Endothelial cell of umbilical vein (primary cell): Measurements from ENCODE around the gene SEMA4G. TPM values are rescaled to one million over a fixed set of nuclear protein-coding genes. Genes with fewer than 3 reads are reported as not detected.

Experiments used
- BruUV-seq: library from RNA; stranded (reverse); fragments of 400-500 nt; replicated peaks from 2 replicates; lab custom pipeline; 2021; lab: Mats Ljungman, UMichigan
- CTCF ChIA-PET: fragments of 300-600, 350-600 bp; sonication (Branson Sonifier 250); formaldehyde crosslinking; loops from one replicate; lab custom pipeline; 2021; ENCODE audit warnings: antibody characterized with exemption, inconsistent platforms; lab: Charles Lee
- POLR2A ChIA-PET: fragments of 300-600, 350-600 bp; sonication (Branson Sonifier 250); formaldehyde crosslinking; loops from one replicate; lab custom pipeline; 2021; ENCODE audit warnings: antibody characterized with exemption, inconsistent platforms; lab: Charles Lee
- DNase-seq: peaks from one replicate; pipeline ENCODE4 v3.0.0-alpha.2; 2011; ENCODE audit warnings: low read depth, low spot score
- FAIRE-seq: peaks from 2 replicates; lab custom pipeline; 2011; peaks lifted over from hg19 to GRCh38; lab: Jason Lieb, UNC
- H2AFZ ChIP-seq: 2 replicates; pipeline ENCODE4 v1.6.0; 2012; ENCODE audit warnings: low read depth, low read length, control low read depth, inconsistent platforms
- H3K27ac ChIP-seq: 2 replicates; pipeline ENCODE4 v1.5.1; 2011; ENCODE audit warnings: low read depth, mild to moderate bottlenecking, control low read depth, low read length, moderate library complexity; ENCODE audit not compliant: insufficient read depth
- H3K27me3 ChIP-seq, 2 experiments: 2 replicates each; pipeline versions ENCODE4 v1.6.0 to v1.6.1; 2011; ENCODE audit warnings: low read length in 2 of 2, mixed read lengths in 1 of 2; ENCODE audit not compliant: control insufficient read depth in 2 of 2, insufficient read depth in 2 of 2
- H3K36me3 ChIP-seq, 2 experiments: 2 replicates in 1 of 2; 3 replicates in 1 of 2; pipeline ENCODE4 v1.5.1; 2011; ENCODE audit warnings: low read length in 2 of 2, mild to moderate bottlenecking in 1 of 2, moderate library complexity in 1 of 2; ENCODE audit not compliant: control insufficient read depth in 2 of 2, insufficient read depth in 2 of 2; ENCODE audit errors: extremely low read depth in 1 of 2
- H3K4me1 ChIP-seq: 3 replicates; pipeline ENCODE4 v1.5.1; 2011; ENCODE audit warnings: mild to moderate bottlenecking, low read length; ENCODE audit not compliant: control insufficient read depth, insufficient read depth; ENCODE audit errors: extremely low read depth
- H3K4me2 ChIP-seq: 2 replicates; pipeline ENCODE4 v1.6.1; 2011; ENCODE audit warnings: low read length, control low read depth, mixed read lengths; ENCODE audit not compliant: insufficient read depth
- H3K4me3 ChIP-seq, 3 experiments: fragments of 200-600 bp in 1 of 3; sonication (generic), shearing (Covaris generic) in 1 of 3; replicated peaks in 1 of 3; 2 replicates each; pipeline ENCODE4 v1.5.1; 2011 to 2016; ENCODE audit warnings: control low read depth in 3 of 3, low read length in 3 of 3, mild to moderate bottlenecking in 2 of 3, inconsistent platforms in 1 of 3, low read depth in 1 of 3, moderate library complexity in 1 of 3; ENCODE audit not compliant: insufficient read depth in 1 of 3
- H3K79me2 ChIP-seq: 2 replicates; pipeline ENCODE4 v1.6.0; 2012; ENCODE audit warnings: low read length, inconsistent platforms; ENCODE audit not compliant: control insufficient read depth, insufficient read depth
- H3K9ac ChIP-seq: replicated peaks from 2 replicates; pipeline ENCODE3; 2011; ENCODE audit warnings: low read length, control low read depth; ENCODE audit not compliant: insufficient read depth; ENCODE audit errors: extremely low read depth
- H3K9me1 ChIP-seq: replicated peaks from 3 replicates; pipeline ENCODE4 v1.6.0; 2011; ENCODE audit warnings: mild to moderate bottlenecking, low read length; ENCODE audit not compliant: control insufficient read depth, insufficient read depth; ENCODE audit errors: extremely low read depth
- H3K9me3 ChIP-seq: replicated peaks from 2 replicates; pipeline ENCODE4 v1.5.1; 2012; ENCODE audit warnings: low read length, inconsistent platforms; ENCODE audit not compliant: control insufficient read depth, insufficient read depth
- H4K20me1 ChIP-seq: replicated peaks from 2 replicates; pipeline ENCODE3; 2011; ENCODE audit warnings: mild to moderate bottlenecking, low read length; ENCODE audit not compliant: control insufficient read depth, insufficient read depth; ENCODE audit errors: extremely low read depth
- CTCF ChIP-seq, 2 donors: IDR thresholded peaks; 1 replicate in 1 of 2; 2 replicates in 1 of 2; pipeline ENCODE4 v1.5.1; 2011; ENCODE audit warnings: low read length in 2 of 2, mild to moderate bottlenecking in 2 of 2, moderate library complexity in 2 of 2, control low read depth in 1 of 2, inconsistent platforms in 1 of 2, low read depth in 1 of 2; ENCODE audit not compliant: insufficient read depth in 1 of 2; ENCODE audit errors: extremely low read depth in 1 of 2
- EZH2 ChIP-seq: IDR thresholded peaks from 2 replicates; pipeline ENCODE4 v1.6.1; 2012; ENCODE audit warnings: borderline replicate concordance, low read depth, mild to moderate bottlenecking, moderate library complexity, low read length, inconsistent platforms; ENCODE audit not compliant: severe bottlenecking
- FOS ChIP-seq: IDR thresholded peaks from 2 replicates; pipeline ENCODE4 v1.6.1; 2011; ENCODE audit warnings: mild to moderate bottlenecking, low read length, moderate library complexity, borderline replicate concordance; ENCODE audit not compliant: insufficient read depth
- GATA2 ChIP-seq: IDR thresholded peaks from 2 replicates; pipeline ENCODE4 v1.7.0; 2011; ENCODE audit warnings: low read depth, mild to moderate bottlenecking, moderate library complexity, mixed read lengths, low read length; ENCODE audit not compliant: insufficient read length, insufficient read depth
- JUN ChIP-seq: IDR thresholded peaks from 2 replicates; pipeline ENCODE4 v1.6.1; 2011; ENCODE audit warnings: borderline replicate concordance, low read depth; ENCODE audit not compliant: insufficient read length, insufficient read depth
- MYC ChIP-seq: IDR thresholded peaks from one replicate; pipeline ENCODE4 v1.6.1; 2011; ENCODE audit warnings: mild to moderate bottlenecking, low read depth, low read length
- POLR2A ChIP-seq: IDR thresholded peaks from 2 replicates; pipeline ENCODE4 v1.6.1; 2012; ENCODE audit warnings: low read depth, mild to moderate bottlenecking, control low read depth, low read length
- POLR2AphosphoS5 ChIP-seq: IDR thresholded peaks from 2 replicates; pipeline ENCODE4 v1.6.1; 2012; ENCODE audit warnings: low read depth, mild to moderate bottlenecking, control low read depth, low read length, moderate library complexity; ENCODE audit not compliant: insufficient read depth
- dilution Hi-C: fragments of 300-500 bp; cut with MboI; formaldehyde crosslinking; loops from one replicate; pipeline ENCODE4 v1.15.0; 2019; ENCODE audit warnings: low sequenced_read_pairs; ENCODE audit not compliant: extremely low pct_ligation_motif_present
- intact Hi-C: fragments of 100-400 bp; cut with micrococcal nuclease; formaldehyde crosslinking; loops from one replicate; pipeline ENCODE4 v1.10.0; 2022
- polyA plus RNA-seq, 4 experiments: library from polyadenylated mRNA; depleted of rRNA in 3 of 4; stranded (reverse) in 3 of 4; unstranded in 1 of 4; fragments of >200 nt; gene quantifications; 2 replicates each; pipeline versions ENCODE4 v1.2.1 to v1.2.3, GENCODE V29; 2011 to 2012; ENCODE audit warnings: missing spikeins in 1 of 4
- total RNA-seq: library from RNA; stranded (reverse); gene quantifications from 2 replicates; pipeline ENCODE4 v1.2.3, GENCODE V29; 2021
- TF ChIP-seq, protein P1 (sequence below): IDR thresholded peaks from 2 replicates; pipeline ENCODE4 v1.6.1; 2011; ENCODE audit not compliant: insufficient read depth, insufficient read length

The SEMA4G gene
- total and polyA plus RNA-seq, 2 donors (not counting 3 experiments of a cell fraction or from before 2014, with no cell fraction given), result 6.0 to 10.4 TPM

DNA sequence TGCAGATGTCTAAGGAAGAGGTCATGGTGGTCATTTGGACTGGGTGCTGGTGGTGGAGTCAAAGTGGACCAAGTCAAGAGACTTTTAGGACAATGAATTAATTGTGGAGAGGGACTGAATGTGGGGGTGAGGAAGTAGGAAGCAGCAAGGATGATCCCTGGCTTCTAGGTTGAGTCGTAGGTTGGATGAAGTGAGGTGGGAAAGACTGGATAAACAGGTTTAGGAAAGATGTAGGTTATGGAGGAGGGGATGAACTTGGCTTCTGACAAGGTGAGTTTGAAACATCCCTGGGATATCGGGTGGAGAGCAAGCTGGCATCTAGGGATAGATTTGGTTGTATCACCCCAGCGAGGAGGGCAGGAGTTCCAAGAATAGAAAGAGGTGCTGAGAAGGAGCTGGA is 7.6 kb downstream of the SEMA4G start:
- CTCF ChIA-PET, result interaction anchor here (0.6 to 1.0 kb wide), 2 partner anchors 34 to 38 kb away, joined by 3 read pairs; no protein-coding TSS in a partner anchor
- Histone ChIP-seq H3K4me1 (no peaks in the 10 kb centered on the region), H4K20me1 (no peaks in the 10 kb centered on the region), H3K9me3 (no peaks in the 10 kb centered on the region), H3K27ac (no peak overlapping the region), H3K79me2 (no peaks in the 10 kb centered on the region), H3K36me3 (peaks cover 0 to 8% of the 10 kb centered on the region in 2 experiments), H3K4me2 (no peak overlapping the region), H2AFZ (no peak overlapping the region), H3K4me3 (no peak overlapping the region), H3K27me3 (no peaks in the 10 kb centered on the region), H3K9ac (no peak overlapping the region), H3K9me1 (no peaks in the 10 kb centered on the region)
- intact Hi-C loops, result no loop called here
- dilution Hi-C loops, result no loop called here
- BruUV-seq, result no TSS peak
- FAIRE-seq (no peak), DNase-seq (no peak)
- POLR2A ChIA-PET, result no interaction called here
- TF ChIP-seq EZH2 (no peak), GATA2 (no peak), FOS (no peak), POLR2A (no peak), CTCF (IDR thresholded peaks at IDR 0.05; ENCODE audit: extremely low read depth in 1 of 2, insufficient read depth in 1 of 2, low read depth in 1 of 2, low read length in 2 of 2) (no peak), POLR2AphosphoS5 (no peak), JUN (no peak), MYC (no peak)
- TF ChIP-seq, protein P1, sequence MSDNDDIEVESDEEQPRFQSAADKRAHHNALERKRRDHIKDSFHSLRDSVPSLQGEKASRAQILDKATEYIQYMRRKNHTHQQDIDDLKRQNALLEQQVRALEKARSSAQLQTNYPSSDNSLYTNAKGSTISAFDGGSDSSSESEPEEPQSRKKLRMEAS, result no peak
